SK-N-SH treated with all-trans-retinoic acid at 6 μM for 48 hours (cell line): ENCODE results near the gene DCP1B.

Experiments used
- ATAC-seq: fragments of 200-7000 bp; cut with Tn5 transposase; 3 replicates; pipeline ENCODE4 v1.9.1; 2020; ENCODE audit warnings: mild to moderate bottlenecking, moderate library complexity
- ARNTL ChIP-seq: fragments of 450-650 bp; formaldehyde crosslinking; IDR thresholded peaks from 2 replicates; pipeline ENCODE4 v1.5.0; 2020; ENCODE audit warnings: low read depth, mild to moderate bottlenecking, moderate library complexity, borderline replicate concordance
- CREB5 ChIP-seq: fragments of 250-450 bp; sonication (Bioruptor Pico); IDR thresholded peaks from 2 replicates; pipeline ENCODE4 v1.5.1; 2020; ENCODE audit warnings: low read depth, mild to moderate bottlenecking, moderate library complexity
- CSDC2 ChIP-seq: fragments of 250-450 bp; sonication (Bioruptor Pico); IDR thresholded peaks from 2 replicates; pipeline ENCODE4 v1.5.0; 2020; ENCODE audit warnings: mild to moderate bottlenecking, moderate library complexity
- CSRNP3 ChIP-seq: fragments of 250-450 bp; sonication (Bioruptor Pico); IDR thresholded peaks from 2 replicates; pipeline ENCODE4 v1.5.1; 2021; ENCODE audit warnings: mild to moderate bottlenecking, moderate library complexity
- ESRRG ChIP-seq: fragments of 250-450 bp; sonication (Bioruptor Pico); IDR thresholded peaks from 2 replicates; pipeline ENCODE4 v1.6.1; 2021; ENCODE audit warnings: mild to moderate bottlenecking
- ISL1 ChIP-seq: fragments of 250-450 bp; sonication (Bioruptor Pico); IDR thresholded peaks from 2 replicates; pipeline ENCODE4 v2.1.2; 2022; ENCODE audit warnings: mild to moderate bottlenecking, moderate library complexity
- OSR1 ChIP-seq: fragments of 250-450 bp; sonication (Bioruptor Pico); IDR thresholded peaks from 2 replicates; pipeline ENCODE4 v1.8.0; 2022; ENCODE audit warnings: moderate library complexity, mild to moderate bottlenecking, inconsistent platforms
- PATZ1 ChIP-seq: fragments of 250-450 bp; sonication (Bioruptor Pico); IDR thresholded peaks from 2 replicates; pipeline ENCODE4 v1.8.0; 2020; ENCODE audit warnings: mild to moderate bottlenecking, moderate library complexity, borderline replicate concordance
- PPARA ChIP-seq: fragments of 250-450 bp; sonication (Bioruptor Pico); IDR thresholded peaks from 2 replicates; pipeline ENCODE4 v1.5.0; 2020; ENCODE audit warnings: mild to moderate bottlenecking, borderline replicate concordance
- RARB ChIP-seq: fragments of 250-450 bp; sonication (Bioruptor Pico); IDR thresholded peaks from 2 replicates; pipeline ENCODE4 v1.8.0; 2021; ENCODE audit warnings: mild to moderate bottlenecking, moderate library complexity
- SNAI2 ChIP-seq: fragments of 250-450 bp; sonication (Bioruptor Pico); IDR thresholded peaks from 2 replicates; pipeline ENCODE4 v1.5.0; 2020; ENCODE audit warnings: mild to moderate bottlenecking, moderate library complexity
- TCF4 ChIP-seq: fragments of 250-450 bp; sonication (Bioruptor Pico); IDR thresholded peaks from 2 replicates; pipeline ENCODE4 v1.8.0; 2021; ENCODE audit warnings: mild to moderate bottlenecking, moderate library complexity, borderline replicate concordance
- TOX ChIP-seq: fragments of 250-450 bp; sonication (Bioruptor Pico); IDR thresholded peaks from 2 replicates; pipeline ENCODE4 v1.8.0; 2021; ENCODE audit warnings: mild to moderate bottlenecking, moderate library complexity, borderline replicate concordance
- TSHZ2 ChIP-seq: fragments of 250-450 bp; sonication (Bioruptor Pico); IDR thresholded peaks from 2 replicates; pipeline ENCODE4 v1.5.0; 2020; ENCODE audit warnings: mild to moderate bottlenecking, moderate library complexity
- ZC3H10 ChIP-seq: fragments of 250-450 bp; sonication (Bioruptor Pico); IDR thresholded peaks from 2 replicates; pipeline ENCODE4 v1.5.1; 2021; ENCODE audit warnings: mild to moderate bottlenecking, moderate library complexity
- ZFP3 ChIP-seq: fragments of 250-450 bp; sonication (Bioruptor Pico); IDR thresholded peaks from 2 replicates; pipeline ENCODE4 v1.5.0; 2020; ENCODE audit warnings: mild to moderate bottlenecking, moderate library complexity
- ZFP30 ChIP-seq: fragments of 450-650 bp; formaldehyde crosslinking; IDR thresholded peaks from 2 replicates; pipeline ENCODE4 v1.5.0; 2022; ENCODE audit warnings: mild to moderate bottlenecking, moderate library complexity
- ZNF565 ChIP-seq: fragments of 450-650 bp; formaldehyde crosslinking; conservative IDR thresholded peaks from 2 replicates; pipeline ENCODE4 v1.5.0; 2020; ENCODE audit warnings: low read depth, mild to moderate bottlenecking, moderate library complexity
- ZNF70 ChIP-seq: fragments of 450-650 bp; formaldehyde crosslinking; IDR thresholded peaks from 2 replicates; pipeline ENCODE4 v1.5.0; 2020; ENCODE audit warnings: mild to moderate bottlenecking, moderate library complexity
- ZNF8 ChIP-seq: fragments of 450-650 bp; formaldehyde crosslinking; IDR thresholded peaks from 2 replicates; pipeline ENCODE4 v1.5.0; 2020; ENCODE audit warnings: mild to moderate bottlenecking, moderate library complexity

Gene DCP1B

GRCh38 chr12:1931642-1932041 lies 72.6 kb downstream of the DCP1B start:
- TF ChIP-seq PATZ1 (CRISPR knock-in tag): no peak
- no peak for TF ChIP-seq ISL1 (CRISPR knock-in tag)
- TF ChIP-seq ZFP30 (CRISPR knock-in tag): no peak
- no peak for TF ChIP-seq ZNF8 (CRISPR knock-in tag)
- no peak for TF ChIP-seq ZNF565
- TF ChIP-seq OSR1 (CRISPR knock-in tag): no peak
- TF ChIP-seq RARB (CRISPR knock-in tag): no peak
- no peak for TF ChIP-seq TCF4
- TF ChIP-seq ZC3H10 (CRISPR knock-in tag): no peak
- no peak for TF ChIP-seq CSDC2
- TF ChIP-seq ARNTL: no peak
- TF ChIP-seq TSHZ2 (CRISPR knock-in tag): no peak
- TF ChIP-seq TOX (CRISPR knock-in tag): no peak
- TF ChIP-seq, all 23 proteins: peak for 0
- ATAC-seq: no peak

- no peak for ATAC-seq
- TF ChIP-seq ESRRG (CRISPR knock-in tag): no peak
- no peak for TF ChIP-seq TSHZ2 (CRISPR knock-in tag)
- no peak for TF ChIP-seq ZFP30 (CRISPR knock-in tag)
- TF ChIP-seq ARNTL: no peak
- TF ChIP-seq SNAI2 (CRISPR knock-in tag): no peak
- TF ChIP-seq ZNF70: no peak
- TF ChIP-seq ZFP3 (CRISPR knock-in tag): no peak
- no peak for TF ChIP-seq CREB5
Observed at GRCh38 chr12:1930803-1931597, 73.3 kb downstream of the DCP1B start.

GRCh38 chr12:1929985-1930802 lies 74.1 kb downstream of the DCP1B start:
- ATAC-seq: no peak
- no peak for TF ChIP-seq CSRNP3 (CRISPR knock-in tag)
- no peak for TF ChIP-seq ARNTL
- TF ChIP-seq ZNF565: no peak
- TF ChIP-seq CREB5: no peak
- no peak for TF ChIP-seq ZNF8 (CRISPR knock-in tag)
- TF ChIP-seq TSHZ2 (CRISPR knock-in tag): no peak
- no peak for TF ChIP-seq PPARA
- no peak for TF ChIP-seq ESRRG (CRISPR knock-in tag)
